HG02571 (cell line): ENCODE measurements around the gene ADGB.

Experiments used
- ATAC-seq: cut with Tn5 transposase; IDR thresholded peaks from one replicate; pipeline ENCODE4 v1.9.1; 2021; ENCODE audit warnings: mild to moderate bottlenecking, moderate library complexity; ENCODE audit not compliant: unreplicated experiment

The ADGB gene

GRCh38 chr6:146860583-146860982 lies 261.8 kb downstream of the ADGB start:
- ATAC-seq, result no peak

DNA sequence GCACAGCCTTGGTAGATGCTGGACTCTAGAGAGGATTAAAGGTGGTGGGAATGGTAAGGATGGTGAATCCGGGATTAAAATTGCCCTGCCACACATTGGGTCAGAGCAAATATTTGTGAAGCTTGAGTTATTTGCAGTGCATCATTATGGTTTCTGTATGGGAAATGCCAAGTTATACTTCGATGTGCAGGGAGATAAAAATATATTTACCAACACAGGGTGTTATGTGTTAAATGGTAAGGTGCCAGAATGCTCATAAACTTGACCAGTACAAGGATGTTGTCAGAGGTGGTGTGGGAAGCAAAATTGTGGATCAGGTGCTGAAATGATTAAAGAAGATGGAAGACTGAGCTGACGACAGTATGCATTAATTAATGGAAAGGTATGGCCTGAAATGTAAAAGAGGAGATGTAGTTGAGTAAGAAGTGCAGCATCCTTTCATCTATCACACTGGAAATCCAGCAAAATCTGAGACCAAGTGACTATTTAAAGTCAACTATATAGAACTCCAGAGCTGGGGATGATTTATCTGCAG lies 262.3 kb downstream of the ADGB start:
- no peak for ATAC-seq

GRCh38 chr6:146861716-146862115 lies 262.9 kb downstream of the ADGB start:
- ATAC-seq, result no peak

DNA sequence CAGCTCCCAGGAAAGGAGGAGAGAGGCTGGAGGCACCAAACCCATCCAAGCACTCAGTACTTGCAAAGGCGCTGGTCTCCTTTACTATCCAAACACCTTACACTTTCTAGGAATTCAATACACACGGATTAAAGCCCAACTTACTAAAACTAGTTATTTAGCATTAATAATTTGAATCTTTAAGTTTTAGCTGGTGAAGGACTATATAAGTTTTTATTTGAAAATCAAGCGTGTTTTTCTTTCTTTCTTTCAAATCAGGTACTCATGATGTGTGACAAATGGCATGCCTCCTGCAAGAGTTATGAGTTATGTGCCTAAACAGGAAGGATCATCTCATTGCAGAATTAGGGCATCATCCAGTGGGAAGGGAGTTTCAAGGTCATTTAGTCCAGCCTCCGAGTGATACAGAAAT lies 263.7 kb downstream of the ADGB start:
- no peak for ATAC-seq

GRCh38 chr6:146864300-146864699 lies 265.5 kb downstream of the ADGB start:
- no peak for ATAC-seq

DNA sequence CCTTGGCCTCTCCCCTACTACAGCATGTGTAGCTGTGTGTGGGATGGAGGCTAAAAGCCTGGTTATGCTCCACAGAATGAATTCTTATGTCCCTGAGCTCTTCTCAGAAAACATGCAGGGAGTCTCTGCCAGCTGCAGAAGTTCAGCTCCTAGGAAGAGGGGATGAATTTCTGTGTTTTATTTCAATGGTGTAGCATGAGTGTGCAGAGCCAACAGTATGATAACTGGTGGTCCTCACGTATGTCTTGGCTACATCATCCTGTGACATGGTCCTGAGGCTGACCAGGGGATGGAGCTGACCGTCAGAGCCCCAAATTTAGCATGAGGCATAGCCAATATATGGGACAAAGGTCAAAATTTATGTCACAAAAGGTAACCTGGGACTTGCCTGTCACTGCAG lies 266.1 kb downstream of the ADGB start:
- no peak for ATAC-seq
